Aorta (tissue), 5 donors: Measurements from ENCODE around the gene CTTN. TPM values are rescaled to one million over a fixed set of nuclear protein-coding genes. Genes with fewer than 3 reads are reported as not detected.

Experiments used
- ATAC-seq: fragments of 200-7000 bp; cut with Tn5 transposase; one replicate; pipeline ENCODE4 v1.9.1; 2022; ENCODE audit warnings: moderate library complexity; ENCODE audit not compliant: low FRiP score
- DNase-seq, 2 donors: peaks; one replicate each; pipeline ENCODE4 v3.0.0-alpha.2; 2020
- H3K27ac ChIP-seq, 2 donors: one replicate each; pipeline ENCODE4 v1.5.1; 2013; ENCODE audit warnings: low read length in 2 of 2, mild to moderate bottlenecking in 2 of 2, moderate library complexity in 2 of 2, control low read depth in 1 of 2, inconsistent platforms in 1 of 2, low read depth in 1 of 2
- H3K27me3 ChIP-seq, 2 donors: one replicate each; pipeline ENCODE4 v1.6.1; 2013; ENCODE audit warnings: control low read depth in 1 of 2, low read length in 1 of 2, mild to moderate bottlenecking in 1 of 2, moderate library complexity in 1 of 2; ENCODE audit not compliant: insufficient read depth in 2 of 2, control insufficient read depth in 1 of 2
- H3K36me3 ChIP-seq, 2 donors: one replicate each; pipeline ENCODE4 v1.6.1; 2013; ENCODE audit warnings: control low read depth in 1 of 2, low read length in 1 of 2, mild to moderate bottlenecking in 1 of 2; ENCODE audit not compliant: insufficient read depth in 2 of 2, control insufficient read depth in 1 of 2
- H3K4me1 ChIP-seq, 2 donors: one replicate each; pipeline ENCODE4 v1.6.1; 2013; ENCODE audit warnings: low read length in 2 of 2, control low read depth in 1 of 2, mild to moderate bottlenecking in 1 of 2, moderate library complexity in 1 of 2; ENCODE audit not compliant: insufficient read depth in 2 of 2, control insufficient read depth in 1 of 2
- H3K4me3 ChIP-seq, 2 donors: one replicate each; pipeline ENCODE4 v1.5.1; 2013; ENCODE audit warnings: low read length in 2 of 2, control low read depth in 1 of 2, mild to moderate bottlenecking in 1 of 2
- H3K9me3 ChIP-seq: one replicate; pipeline ENCODE4 v1.6.1; 2013; ENCODE audit warnings: mild to moderate bottlenecking, low read length; ENCODE audit not compliant: control insufficient read depth
- WGBS, 2 donors: extraction: QIAGEN DNeasy Blood & Tissue Kit; methylation state at CpG; one replicate each; pipeline ENCODE4 v1.1.7; 2013; 5-methylcytosine and 5-hydroxymethylcytosine counted together
- intact Hi-C, 2 donors: fragments of 100-400 bp; cut with DNase I; formaldehyde crosslinking; loops; one replicate each; pipeline versions ENCODE4 v1.14.2 to v1.15.0; 2022
- polyA plus RNA-seq, 2 donors: library from polyadenylated mRNA; stranded (reverse); fragments of 200-250 nt; gene quantifications; one replicate each; pipeline ENCODE4 v1.2.3, GENCODE V29; 2013
- total RNA-seq, 2 donors: library from RNA; stranded (reverse); fragmentation: NEBNext Ultra II Directional; extraction: Animal tissue kit (Norgen Biotek cat#: 25700); gene quantifications; one replicate each; pipeline ENCODE4 v1.2.1, GENCODE V29; 2021
- donor health status: healthy with polysubstance abuse.
- donor health status: Bipolar disorder and iron deficiency.
- donor health status: DM: no; HTN: no; CAD: no.
- donor health status: DM: no; HTN: no; CAD: no.
- donor health status: DM: yes; HTN: yes; CAD: no.

The CTTN gene
- total and polyA plus RNA-seq, 4 donors, result 67.6 to 355 (median 285) TPM

GRCh38 chr11:70358753-70359152 is 39.6 kb upstream of the CTTN start:
- intact Hi-C loops, result no loop called here
- no peak for ATAC-seq
- H3K36me3 ChIP-seq, result peaks cover 4% of the 10 kb centered on the region in 2 donors
- no peaks in the 10 kb centered on the region for H3K9me3 ChIP-seq
- H3K27ac ChIP-seq, result peak overlapping the region in 1 of 2 donors; percentile 12
- no peaks in the 10 kb centered on the region for H3K27me3 ChIP-seq
- H3K4me3 ChIP-seq, result no peak overlapping the region
- DNase-seq, result no peak
- peaks cover 0 to 1% of the 10 kb centered on the region in 2 donors for H3K4me1 ChIP-seq
- WGBS, 2 donors, result 87 to 89% methylated on average over 11 of the region's 11 CpGs

- H3K36me3 ChIP-seq, result peaks cover 0 to 4% of the 10 kb centered on the region in 2 donors
- intact Hi-C loops, result loop anchor here (5.0 kb wide), 1 partner anchor 38 kb away; the partner anchor contains the start of gene CTTN (in 2 of the 2)
- ATAC-seq, result no peak
- WGBS, 2 donors, result 92 to 93% methylated on average over 8 of the region's 8 CpGs
- H3K4me3 ChIP-seq, result no peak overlapping the region
- H3K27me3 ChIP-seq, result no peaks in the 10 kb centered on the region
- no peak for DNase-seq
- H3K27ac ChIP-seq, result no peak overlapping the region
- peaks cover 0 to 4% of the 10 kb centered on the region in 2 donors for H3K4me1 ChIP-seq
- no peaks in the 10 kb centered on the region for H3K9me3 ChIP-seq
Observed at GRCh38 chr11:70359451-70360205, 38.7 kb upstream of the CTTN start.

- no peak for DNase-seq
- peaks cover 0 to 5% of the 10 kb centered on the region in 2 donors for H3K4me1 ChIP-seq
- H3K9me3 ChIP-seq, result no peaks in the 10 kb centered on the region
- H3K27ac ChIP-seq, result no peak overlapping the region
- H3K36me3 ChIP-seq, result peaks cover 0 to 3% of the 10 kb centered on the region in 2 donors
- 39 to 41% methylated on average over 6 of the region's 6 CpGs for WGBS, 2 donors
- no peaks in the 10 kb centered on the region for H3K27me3 ChIP-seq
- intact Hi-C loops, result loop anchor here (5.0 kb wide), 1 partner anchor 37 kb away; the partner anchor contains the start of gene CTTN (in 2 of the 2)
- no peak overlapping the region for H3K4me3 ChIP-seq
- ATAC-seq, result no peak
Observed at GRCh38 chr11:70360211-70360610, 38.1 kb upstream of the CTTN start.

GRCh38 chr11:70364178-70364577 is 34.2 kb upstream of the CTTN start:
- H3K27ac ChIP-seq, result no peak overlapping the region
- H3K4me3 ChIP-seq, result no peak overlapping the region
- DNase-seq (peak in 1 of 2 donors; percentile 40), ATAC-seq (peak; percentile 61)
- intact Hi-C loops, result loop anchor here (5.0 kb wide), 1 partner anchor 33 kb away; the partner anchor contains the start of gene CTTN (in 2 of the 2)
- peaks cover 0 to 5% of the 10 kb centered on the region in 2 donors for H3K4me1 ChIP-seq
- peaks cover 0 to 2% of the 10 kb centered on the region in 2 donors for H3K36me3 ChIP-seq
- no peaks in the 10 kb centered on the region for H3K27me3 ChIP-seq
- 0 to 6% methylated on average over 2 of the region's 2 CpGs for WGBS, 2 donors
- no peaks in the 10 kb centered on the region for H3K9me3 ChIP-seq

- Histone ChIP-seq H3K4me3 (no peak overlapping the region), H3K27ac (peak overlapping the region in 1 of 2 donors; percentile 92)
- intact Hi-C loops, result loop anchor here (5.0 kb wide), 1 partner anchor 32 kb away; the partner anchor contains the start of gene CTTN (in 2 of the 2)
Observed at GRCh38 chr11:70364745-70365543, 33.4 kb upstream of the CTTN start.

GRCh38 chr11:70365544-70365927 is 32.8 kb upstream of the CTTN start:
- Histone ChIP-seq H3K36me3 (peaks cover 0 to 2% of the 10 kb centered on the region in 2 donors), H3K9me3 (no peaks in the 10 kb centered on the region), H3K4me3 (no peak overlapping the region), H3K27ac (no peak overlapping the region), H3K4me1 (peaks cover 0 to 5% of the 10 kb centered on the region in 2 donors), H3K27me3 (no peaks in the 10 kb centered on the region)
- no peak for ATAC-seq
- DNase-seq, result peak in 1 of 2 donors; percentile 2
- intact Hi-C loops, result no loop called here
- WGBS, 2 donors, result 36 to 45% methylated on average over 3 of the region's 3 CpGs

More at GRCh38 chr11:70364745-70365543, 33.4 kb upstream of the CTTN start:
- Histone ChIP-seq H3K27me3 (no peaks in the 10 kb centered on the region), H3K9me3 (no peaks in the 10 kb centered on the region), H3K36me3 (peaks cover 0 to 2% of the 10 kb centered on the region in 2 donors), H3K4me1 (peaks cover 0 to 5% of the 10 kb centered on the region in 2 donors)
- 43 to 48% methylated on average over 25 of the region's 25 CpGs for WGBS, 2 donors
- no peak for ATAC-seq
- peak in 1 of 2 donors; percentile 55 for DNase-seq

GRCh38 chr11:70367071-70367470 is 31.3 kb upstream of the CTTN start:
- peaks cover 0 to under 1% of the 10 kb centered on the region in 2 donors for H3K36me3 ChIP-seq
- WGBS, 2 donors, result 84 to 86% methylated on average over 8 of the region's 8 CpGs
- ATAC-seq, result no peak

GRCh38 chr11:70368961-70369360 is 29.4 kb upstream of the CTTN start:
- ATAC-seq, result no peak
- no peaks in the 10 kb centered on the region for H3K27me3 ChIP-seq
- no peak overlapping the region for H3K4me3 ChIP-seq
- H3K9me3 ChIP-seq, result no peaks in the 10 kb centered on the region
- peaks cover 0 to 4% of the 10 kb centered on the region in 2 donors for H3K4me1 ChIP-seq
- peaks cover 3 to 4% of the 10 kb centered on the region in 2 donors for H3K36me3 ChIP-seq
- intact Hi-C loops, result no loop called here
- no peak overlapping the region for H3K27ac ChIP-seq
- WGBS, 2 donors, result 88 to 96% methylated on average over 2 of the region's 2 CpGs
- DNase-seq, result peak in 1 of 2 donors; percentile 12

More at GRCh38 chr11:70367071-70367470, 31.3 kb upstream of the CTTN start:
- no peak overlapping the region for H3K4me3 ChIP-seq
- DNase-seq, result no peak
- H3K4me1 ChIP-seq, result peaks cover 0 to 5% of the 10 kb centered on the region in 2 donors
- H3K27me3 ChIP-seq, result no peaks in the 10 kb centered on the region
- no peak overlapping the region for H3K27ac ChIP-seq
- intact Hi-C loops, result no loop called here
- H3K9me3 ChIP-seq, result no peaks in the 10 kb centered on the region
